ENCODE measurements around the gene NFASC.
A peak's percentile ranks its signal among the peaks of the same experiment; 100 is the strongest.

NFASC gene

GRCh38 chr1:205024679-205025078 lies 154.0 kb downstream of the NFASC start:
- no peaks in the 10 kb centered on the region for H3K9me3 ChIP-seq (ENCODE audit: control insufficient read depth, insufficient read depth, low read length)
- no peaks in the 10 kb centered on the region for H3K27me3 ChIP-seq (ENCODE audit: control insufficient read depth, insufficient read depth, low read length)
- H3K27ac ChIP-seq (ENCODE audit: low read depth, low read length), result no peak overlapping the region
- H3K4me1 ChIP-seq (ENCODE audit: control insufficient read depth, insufficient read depth, low read length), result peaks cover 6% of the 10 kb centered on the region; the same call in 1 of the 2 replicates
- no peak overlapping the region for H3K9ac ChIP-seq (ENCODE audit: low read depth, low read length)
- H3K36me3 ChIP-seq (ENCODE audit: control insufficient read depth, insufficient read depth, low read length), result no peaks in the 10 kb centered on the region
- no peak overlapping the region for H3K4me3 ChIP-seq (ENCODE audit: low read depth, low read length)

GRCh38 chr1:205025239-205025638 lies 154.6 kb downstream of the NFASC start:
- Histone ChIP-seq H3K9me3 (ENCODE audit: control insufficient read depth, insufficient read depth, low read length) (no peaks in the 10 kb centered on the region), H3K4me1 (ENCODE audit: control insufficient read depth, insufficient read depth, low read length) (peaks cover 6% of the 10 kb centered on the region; the same call in 1 of the 2 replicates), H3K27me3 (ENCODE audit: control insufficient read depth, insufficient read depth, low read length) (no peaks in the 10 kb centered on the region), H3K4me3 (ENCODE audit: low read depth, low read length) (no peak overlapping the region), H3K36me3 (ENCODE audit: control insufficient read depth, insufficient read depth, low read length) (no peaks in the 10 kb centered on the region), H3K9ac (ENCODE audit: low read depth, low read length) (no peak overlapping the region), H3K27ac (ENCODE audit: low read depth, low read length) (no peak overlapping the region)

GRCh38 chr1:205026181-205026580 lies 155.5 kb downstream of the NFASC start:
- Histone ChIP-seq H3K9me3 (ENCODE audit: control insufficient read depth, insufficient read depth, low read length) (no peaks in the 10 kb centered on the region), H3K4me3 (ENCODE audit: low read depth, low read length) (no peak overlapping the region), H3K27ac (ENCODE audit: low read depth, low read length) (peak overlapping the region; percentile 55), H3K27me3 (ENCODE audit: control insufficient read depth, insufficient read depth, low read length) (no peaks in the 10 kb centered on the region), H3K36me3 (ENCODE audit: control insufficient read depth, insufficient read depth, low read length) (no peaks in the 10 kb centered on the region), H3K9ac (ENCODE audit: low read depth, low read length) (no peak overlapping the region), H3K4me1 (ENCODE audit: control insufficient read depth, insufficient read depth, low read length) (peaks cover 6% of the 10 kb centered on the region; the same call in 1 of the 2 replicates)

- H3K27ac ChIP-seq (ENCODE audit: low read depth, low read length), result no peak overlapping the region
- peaks cover 6% of the 10 kb centered on the region; the same call in 1 of the 2 replicates for H3K4me1 ChIP-seq (ENCODE audit: control insufficient read depth, insufficient read depth, low read length)
- H3K27me3 ChIP-seq (ENCODE audit: control insufficient read depth, insufficient read depth, low read length), result no peaks in the 10 kb centered on the region
- no peaks in the 10 kb centered on the region for H3K9me3 ChIP-seq (ENCODE audit: control insufficient read depth, insufficient read depth, low read length)
- H3K9ac ChIP-seq (ENCODE audit: low read depth, low read length), result no peak overlapping the region
- no peak overlapping the region for H3K4me3 ChIP-seq (ENCODE audit: low read depth, low read length)
- no peaks in the 10 kb centered on the region for H3K36me3 ChIP-seq (ENCODE audit: control insufficient read depth, insufficient read depth, low read length)
Observed at GRCh38 chr1:205028390-205028789, 157.7 kb downstream of the NFASC start.

GRCh38 chr1:205028924-205029323 lies 158.3 kb downstream of the NFASC start:
- Histone ChIP-seq H3K9me3 (ENCODE audit: control insufficient read depth, insufficient read depth, low read length) (no peaks in the 10 kb centered on the region), H3K4me3 (ENCODE audit: low read depth, low read length) (no peak overlapping the region), H3K27me3 (ENCODE audit: control insufficient read depth, insufficient read depth, low read length) (no peaks in the 10 kb centered on the region), H3K4me1 (ENCODE audit: control insufficient read depth, insufficient read depth, low read length) (peaks cover 6% of the 10 kb centered on the region; the same call in 1 of the 2 replicates), H3K27ac (ENCODE audit: low read depth, low read length) (no peak overlapping the region), H3K9ac (ENCODE audit: low read depth, low read length) (no peak overlapping the region), H3K36me3 (ENCODE audit: control insufficient read depth, insufficient read depth, low read length) (no peaks in the 10 kb centered on the region)

- no peak overlapping the region for H3K4me3 ChIP-seq (ENCODE audit: low read depth, low read length)
- H3K27me3 ChIP-seq (ENCODE audit: control insufficient read depth, insufficient read depth, low read length), result no peaks in the 10 kb centered on the region
- H3K4me1 ChIP-seq (ENCODE audit: control insufficient read depth, insufficient read depth, low read length), result peaks cover 6% of the 10 kb centered on the region; the same call in 1 of the 2 replicates
Observed at GRCh38 chr1:205030241-205030640, 159.6 kb downstream of the NFASC start.

GRCh38 chr1:205030896-205031295 lies 160.2 kb downstream of the NFASC start:
- Histone ChIP-seq H3K27me3 (ENCODE audit: control insufficient read depth, insufficient read depth, low read length) (no peaks in the 10 kb centered on the region), H3K4me3 (ENCODE audit: low read depth, low read length) (no peak overlapping the region), H3K4me1 (ENCODE audit: control insufficient read depth, insufficient read depth, low read length) (peaks cover 3% of the 10 kb centered on the region; the same call in 1 of the 2 replicates), H3K27ac (ENCODE audit: low read depth, low read length) (no peak overlapping the region), H3K36me3 (ENCODE audit: control insufficient read depth, insufficient read depth, low read length) (no peaks in the 10 kb centered on the region), H3K9ac (ENCODE audit: low read depth, low read length) (no peak overlapping the region), H3K9me3 (ENCODE audit: control insufficient read depth, insufficient read depth, low read length) (no peaks in the 10 kb centered on the region)

More at GRCh38 chr1:205030241-205030640, 159.6 kb downstream of the NFASC start:
- Histone ChIP-seq H3K27ac (ENCODE audit: low read depth, low read length) (no peak overlapping the region), H3K9me3 (ENCODE audit: control insufficient read depth, insufficient read depth, low read length) (no peaks in the 10 kb centered on the region), H3K9ac (ENCODE audit: low read depth, low read length) (no peak overlapping the region), H3K36me3 (ENCODE audit: control insufficient read depth, insufficient read depth, low read length) (no peaks in the 10 kb centered on the region)

GRCh38 chr1:205032508-205032907 lies 161.8 kb downstream of the NFASC start:
- Histone ChIP-seq H3K4me3 (ENCODE audit: low read depth, low read length) (no peak overlapping the region), H3K27me3 (ENCODE audit: control insufficient read depth, insufficient read depth, low read length) (no peaks in the 10 kb centered on the region), H3K9me3 (ENCODE audit: control insufficient read depth, insufficient read depth, low read length) (no peaks in the 10 kb centered on the region), H3K36me3 (ENCODE audit: control insufficient read depth, insufficient read depth, low read length) (no peaks in the 10 kb centered on the region), H3K4me1 (ENCODE audit: control insufficient read depth, insufficient read depth, low read length) (no peaks in the 10 kb centered on the region), H3K9ac (ENCODE audit: low read depth, low read length) (no peak overlapping the region), H3K27ac (ENCODE audit: low read depth, low read length) (no peak overlapping the region)

GRCh38 chr1:205037539-205037938 lies 166.9 kb downstream of the NFASC start:
- Histone ChIP-seq H3K4me1 (ENCODE audit: control insufficient read depth, insufficient read depth, low read length) (no peaks in the 10 kb centered on the region), H3K36me3 (ENCODE audit: control insufficient read depth, insufficient read depth, low read length) (no peaks in the 10 kb centered on the region), H3K9ac (ENCODE audit: low read depth, low read length) (no peak overlapping the region), H3K4me3 (ENCODE audit: low read depth, low read length) (no peak overlapping the region), H3K27ac (ENCODE audit: low read depth, low read length) (no peak overlapping the region), H3K27me3 (ENCODE audit: control insufficient read depth, insufficient read depth, low read length) (peaks cover 19% of the 10 kb centered on the region), H3K9me3 (ENCODE audit: control insufficient read depth, insufficient read depth, low read length) (no peaks in the 10 kb centered on the region)

- no peak overlapping the region for H3K9ac ChIP-seq (ENCODE audit: low read depth, low read length)
- H3K4me3 ChIP-seq (ENCODE audit: low read depth, low read length), result no peak overlapping the region
- no peaks in the 10 kb centered on the region for H3K9me3 ChIP-seq (ENCODE audit: control insufficient read depth, insufficient read depth, low read length)
- no peaks in the 10 kb centered on the region for H3K36me3 ChIP-seq (ENCODE audit: control insufficient read depth, insufficient read depth, low read length)
- H3K27ac ChIP-seq (ENCODE audit: low read depth, low read length), result no peak overlapping the region
- H3K27me3 ChIP-seq (ENCODE audit: control insufficient read depth, insufficient read depth, low read length), result peaks cover 25% of the 10 kb centered on the region
- H3K4me1 ChIP-seq (ENCODE audit: control insufficient read depth, insufficient read depth, low read length), result peaks cover 2% of the 10 kb centered on the region; the same call in 1 of the 2 replicates
Observed at GRCh38 chr1:205038132-205038786, 167.6 kb downstream of the NFASC start.

GRCh38 chr1:205041001-205041715 lies 170.5 kb downstream of the NFASC start:
- no peak overlapping the region for H3K9ac ChIP-seq (ENCODE audit: low read depth, low read length)
- peaks cover 49% of the 10 kb centered on the region for H3K27me3 ChIP-seq (ENCODE audit: control insufficient read depth, insufficient read depth, low read length)
- H3K4me3 ChIP-seq (ENCODE audit: low read depth, low read length), result no peak overlapping the region
- no peaks in the 10 kb centered on the region for H3K9me3 ChIP-seq (ENCODE audit: control insufficient read depth, insufficient read depth, low read length)
- H3K4me1 ChIP-seq (ENCODE audit: control insufficient read depth, insufficient read depth, low read length), result peaks cover 29% of the 10 kb centered on the region
- H3K27ac ChIP-seq (ENCODE audit: low read depth, low read length), result no peak overlapping the region
- H3K36me3 ChIP-seq (ENCODE audit: control insufficient read depth, insufficient read depth, low read length), result no peaks in the 10 kb centered on the region
